HG03280 (cell line): ENCODE data around the gene CTSH.
"Not testable (repeated sequence)": the region's sequence is repeated elsewhere in the genome, so short reads cannot be mapped to it uniquely, and the experiment has no call there.

ENCODE experiments used
- ATAC-seq: cut with Tn5 transposase; IDR thresholded peaks from one replicate; pipeline ENCODE4 v1.9.1; 2021; ENCODE audit warnings: mild to moderate bottlenecking, moderate library complexity; ENCODE audit not compliant: unreplicated experiment

The CTSH gene

DNA sequence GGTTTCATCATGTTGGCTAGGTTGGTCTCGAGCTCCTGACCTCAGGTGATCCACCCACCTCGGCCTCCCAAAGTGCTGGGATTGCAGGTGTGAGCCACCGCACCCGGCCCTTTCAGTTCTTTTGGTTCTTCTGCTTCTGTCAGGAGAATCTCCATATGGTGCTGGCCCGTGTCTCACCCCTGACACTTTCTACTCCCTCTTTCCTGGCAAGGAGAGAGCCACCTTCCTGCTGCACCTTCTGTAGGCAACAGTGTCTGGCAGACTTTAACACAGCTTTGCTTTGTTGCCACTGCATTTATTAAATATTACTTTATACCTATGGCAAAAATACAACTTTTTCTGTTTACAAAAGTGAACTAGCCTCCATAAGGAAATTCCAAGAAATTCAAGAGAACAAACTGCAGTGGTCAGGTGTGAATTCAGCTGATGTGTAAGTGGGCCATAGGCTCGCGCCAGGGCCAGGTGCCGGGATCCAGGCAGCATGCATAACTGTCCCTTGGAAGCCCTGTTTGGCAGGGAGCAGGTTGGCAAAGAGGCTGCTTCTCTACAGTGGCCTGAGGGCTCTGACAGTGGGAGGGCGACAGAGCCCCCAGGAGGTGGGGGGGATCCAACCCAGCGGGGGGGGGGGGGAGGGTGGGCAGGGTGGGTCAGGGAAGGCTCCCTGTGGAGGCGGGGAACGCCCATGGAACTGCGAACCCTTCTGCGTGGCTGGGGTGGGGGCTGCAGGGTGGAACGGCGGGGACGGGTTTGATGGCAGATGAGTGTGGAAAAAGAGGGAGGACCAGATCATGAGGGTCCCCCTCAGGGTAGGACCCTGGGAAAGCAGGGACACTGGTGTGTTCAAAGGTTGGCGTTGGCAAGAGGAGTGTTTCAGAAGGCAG lies 21.1 kb downstream of the CTSH start:
- no peak for ATAC-seq

DNA sequence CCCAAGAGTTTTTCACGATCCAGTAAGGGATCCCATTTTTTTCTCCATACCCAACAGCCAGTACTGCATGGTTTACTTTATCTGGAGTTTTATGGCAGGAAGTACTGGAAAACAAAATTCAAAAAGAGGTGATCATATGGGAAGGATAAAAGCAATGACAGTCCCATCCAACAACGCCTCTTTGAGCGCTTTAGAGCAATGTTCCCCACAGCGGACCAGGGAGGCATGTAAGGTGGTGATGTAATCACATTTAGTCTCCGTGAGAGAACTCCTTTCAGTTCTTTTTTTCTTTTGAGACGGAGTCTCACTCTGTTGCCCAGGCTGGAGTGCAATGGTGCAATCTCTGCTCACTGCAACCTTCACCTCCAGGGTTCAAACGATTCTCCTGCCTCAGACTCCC lies 21.8 kb downstream of the CTSH start:
- ATAC-seq: no peak

DNA sequence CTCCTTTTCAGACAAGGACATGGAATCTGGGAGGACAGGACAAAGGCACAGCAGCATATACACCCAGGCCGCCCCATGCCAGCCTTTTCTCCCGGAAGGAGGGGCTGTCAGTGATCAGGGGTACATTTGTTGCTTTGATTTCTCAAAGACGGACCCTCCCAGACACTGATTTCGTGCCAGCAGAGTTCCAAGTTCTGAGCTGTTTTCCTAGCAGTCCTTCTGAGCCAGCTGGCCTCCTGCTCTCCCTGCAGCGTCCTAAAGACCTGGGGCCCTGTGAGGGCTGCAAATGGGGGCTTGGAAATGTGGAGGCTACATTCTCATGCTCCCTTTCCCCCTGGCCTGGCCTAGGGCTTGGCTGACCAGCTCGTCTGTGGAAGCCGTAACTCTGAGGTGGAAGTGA lies 22.3 kb downstream of the CTSH start:
- ATAC-seq: no peak

DNA sequence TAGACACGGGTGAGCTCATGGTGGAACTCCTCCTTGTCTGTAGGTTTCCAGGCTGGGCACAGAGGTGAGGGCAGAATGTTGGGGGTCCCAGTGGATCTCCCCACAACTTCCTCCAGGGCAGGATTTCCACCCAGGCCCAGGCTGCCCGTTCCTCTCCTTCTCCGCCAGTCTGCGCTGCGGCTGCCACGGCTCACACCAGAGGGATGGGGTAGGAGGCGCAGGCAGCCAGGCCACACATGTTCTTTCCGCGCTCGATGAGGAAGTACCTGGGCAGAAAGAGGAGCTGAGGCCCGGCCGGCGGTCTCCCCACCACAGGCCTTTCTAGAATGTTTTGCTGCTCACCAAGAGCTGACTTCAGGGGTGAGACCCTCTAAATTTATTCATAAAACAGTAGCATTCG lies 22.9 kb downstream of the CTSH start:
- ATAC-seq: no peak

DNA sequence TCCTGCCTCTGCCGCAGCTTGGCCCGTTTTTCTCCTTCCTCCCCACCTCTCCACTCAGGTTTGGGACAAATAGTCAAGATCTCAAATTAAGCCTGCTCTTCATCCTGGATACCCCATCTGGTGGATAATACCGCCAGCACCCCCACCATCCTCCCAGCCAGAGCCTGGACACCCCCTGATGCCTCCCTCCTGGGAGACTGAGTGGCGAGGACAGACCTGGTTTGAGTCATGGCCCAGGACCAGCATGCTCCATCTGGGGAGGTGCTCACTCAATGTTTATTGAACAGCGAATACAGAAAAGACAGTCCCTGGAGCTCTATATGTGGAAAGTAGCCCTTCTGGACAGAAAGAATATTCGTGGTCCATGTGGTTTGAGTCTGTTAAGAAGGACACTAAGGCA lies 23.3 kb downstream of the CTSH start:
- no peak for ATAC-seq

DNA sequence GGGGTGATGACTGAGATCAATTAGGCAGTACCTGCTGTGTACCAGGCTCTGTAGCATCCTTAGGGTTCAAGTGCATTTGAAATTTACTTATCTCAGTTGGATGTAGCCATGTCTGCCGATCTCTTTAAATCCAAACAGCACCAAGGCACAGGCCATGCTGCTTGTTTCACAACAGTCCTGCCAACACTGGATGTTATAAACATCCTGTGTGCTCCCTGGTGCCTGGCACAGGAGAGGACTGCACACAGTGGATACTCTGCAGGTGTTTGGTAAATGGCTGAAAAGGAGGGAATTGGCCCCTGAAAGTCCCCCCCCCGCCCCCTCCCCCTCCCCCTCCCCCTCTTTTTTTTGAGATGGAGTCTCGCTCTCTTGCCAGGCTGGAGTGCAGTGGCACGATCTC lies 27.0 kb downstream of the CTSH start:
- ATAC-seq: no peak

DNA sequence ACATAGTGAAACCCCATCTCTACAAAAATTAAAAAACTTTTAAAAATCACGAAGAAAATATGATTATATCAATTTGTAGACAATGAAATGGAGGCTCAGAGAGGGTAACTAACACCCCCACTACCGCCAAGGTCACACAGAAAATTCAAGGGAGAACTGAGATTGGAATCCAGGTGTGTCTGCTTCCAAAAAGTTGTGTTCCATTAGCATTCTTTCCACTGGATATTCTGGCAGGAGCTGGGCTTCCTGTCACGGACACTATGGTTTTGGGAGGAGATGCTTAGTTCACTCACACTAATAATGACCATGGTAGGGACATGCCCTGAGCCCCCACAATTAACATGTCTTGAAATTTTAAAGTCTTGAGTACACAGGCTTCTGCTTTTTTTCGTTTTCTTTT lies 28.8 kb downstream of the CTSH start:
- ATAC-seq: no peak

DNA sequence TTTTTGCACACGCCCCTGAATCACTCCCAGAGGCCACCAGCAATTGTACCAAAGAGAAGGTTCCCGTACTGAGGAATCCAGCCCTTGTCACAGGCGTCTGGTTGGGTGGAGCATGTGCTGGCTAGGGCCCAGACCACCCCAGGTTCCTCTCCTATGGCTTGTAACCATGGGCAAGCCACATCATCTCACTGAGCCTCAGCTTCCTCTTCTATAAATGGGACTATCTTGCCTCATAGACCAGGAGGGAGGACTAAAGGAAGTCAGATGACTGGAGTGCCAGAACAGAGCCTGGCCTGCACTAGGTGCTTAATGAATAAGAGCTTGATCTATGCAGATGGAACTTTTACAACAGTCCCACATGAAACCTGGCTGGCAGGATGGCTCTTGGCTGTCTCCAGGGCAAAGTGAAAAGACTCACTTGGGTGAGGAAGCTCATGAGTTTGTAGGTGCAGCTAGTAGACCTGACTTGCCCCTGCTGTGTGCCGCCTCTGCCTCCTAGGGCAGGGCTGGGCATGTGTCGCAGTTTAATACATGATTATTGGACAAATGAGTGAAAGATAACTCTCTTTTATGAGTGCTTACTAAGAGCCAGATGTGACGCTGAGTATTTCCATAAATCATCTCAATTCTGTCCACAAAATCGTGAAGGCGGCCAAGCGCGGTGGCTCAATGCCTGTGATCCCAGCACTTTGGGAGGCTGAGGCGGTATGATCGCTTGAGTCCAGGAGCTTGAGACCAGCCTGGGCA lies 29.3 kb downstream of the CTSH start:
- ATAC-seq: no peak

DNA sequence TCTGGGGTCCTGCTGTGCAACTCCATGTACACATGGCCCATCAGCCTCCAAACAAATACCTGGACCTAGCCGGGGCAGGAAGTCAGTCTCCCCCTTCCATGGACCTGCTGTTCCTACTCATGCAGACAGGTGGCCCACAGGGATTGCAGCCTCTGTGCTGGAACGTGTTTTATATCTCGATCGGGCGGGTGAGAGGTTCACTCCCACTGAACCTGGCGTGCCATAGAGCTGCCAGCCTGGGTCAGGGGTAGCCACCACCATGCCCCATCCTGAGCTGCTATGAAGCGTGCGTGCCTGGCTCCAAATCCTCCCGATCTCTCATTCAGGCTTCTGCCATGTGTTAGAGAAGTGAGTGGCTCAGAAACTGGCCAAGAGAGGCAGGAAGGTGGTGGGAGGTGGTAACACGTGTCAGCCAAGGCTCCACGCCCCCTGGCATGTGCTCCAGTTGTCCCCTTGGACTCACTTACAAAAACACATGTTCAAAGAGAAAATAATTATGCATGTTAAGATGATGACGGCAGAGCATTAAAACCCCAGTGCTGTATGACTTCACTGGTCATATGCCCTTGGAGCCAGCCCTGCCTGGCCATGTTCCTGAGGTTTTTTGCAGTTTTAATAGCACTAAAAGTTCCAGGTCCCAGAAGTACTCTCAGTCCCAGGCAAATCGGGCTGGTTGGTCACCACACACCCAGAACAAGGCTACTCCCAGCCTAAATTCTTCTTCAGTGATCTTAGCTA lies 30.6 kb downstream of the CTSH start:
- ATAC-seq: no peak

DNA sequence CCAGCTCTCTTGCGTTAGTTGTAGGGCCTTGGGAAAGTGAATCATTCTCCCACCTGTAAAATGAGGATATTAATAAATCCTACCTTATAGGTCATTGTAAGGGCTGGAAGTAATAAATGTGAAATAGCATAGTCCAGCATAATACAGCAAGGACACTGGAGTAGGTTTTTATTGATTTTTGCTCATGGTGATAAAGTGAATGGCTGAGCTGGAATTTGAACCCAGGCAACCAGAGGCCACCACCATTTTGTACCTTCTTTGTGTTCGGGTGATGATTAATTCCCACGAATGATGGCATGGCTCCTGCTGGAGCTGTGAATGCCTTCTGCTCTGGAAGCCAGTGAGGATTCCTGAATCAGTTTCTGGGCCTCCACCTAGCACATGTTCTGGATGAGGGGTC lies 31.8 kb downstream of the CTSH start:
- no peak for ATAC-seq

DNA sequence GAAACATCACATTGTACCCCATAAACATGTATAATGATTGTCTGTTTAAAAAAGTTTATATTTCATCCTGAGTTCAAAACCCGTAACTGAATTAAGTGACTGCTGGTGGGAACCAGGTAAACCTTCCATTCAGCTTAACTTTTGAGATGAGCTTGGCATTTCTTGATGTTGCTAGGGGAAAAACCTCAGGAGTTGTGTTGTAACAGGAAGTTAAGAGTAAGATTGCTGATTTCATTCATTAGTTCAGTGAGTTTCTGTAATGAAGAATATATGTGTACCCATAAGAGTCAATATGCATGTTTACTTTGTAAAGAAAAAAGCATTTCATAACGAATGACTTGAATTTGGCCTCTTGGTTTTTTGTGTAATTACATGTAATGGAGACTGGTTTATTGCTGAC lies 32.5 kb downstream of the CTSH start:
- ATAC-seq: no peak

DNA sequence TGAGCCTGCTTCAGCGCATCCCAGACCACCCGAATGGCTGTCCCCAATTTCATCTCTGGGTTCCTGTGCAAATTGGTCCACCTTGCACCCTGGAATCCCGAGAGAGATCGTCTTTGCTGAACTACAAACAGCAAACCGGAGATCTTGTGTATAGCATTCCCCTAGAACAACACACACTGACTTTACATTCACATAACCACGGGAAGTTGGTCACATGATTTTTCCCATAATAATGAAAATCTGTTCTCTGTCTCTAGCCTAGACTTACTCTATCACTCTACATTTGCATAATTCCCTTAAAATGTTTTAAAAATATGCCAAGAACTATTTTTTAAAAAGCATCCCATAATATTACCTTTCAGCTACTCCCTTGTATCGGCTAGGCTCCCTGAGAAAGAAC lies 34.6 kb downstream of the CTSH start:
- ATAC-seq: no peak

DNA sequence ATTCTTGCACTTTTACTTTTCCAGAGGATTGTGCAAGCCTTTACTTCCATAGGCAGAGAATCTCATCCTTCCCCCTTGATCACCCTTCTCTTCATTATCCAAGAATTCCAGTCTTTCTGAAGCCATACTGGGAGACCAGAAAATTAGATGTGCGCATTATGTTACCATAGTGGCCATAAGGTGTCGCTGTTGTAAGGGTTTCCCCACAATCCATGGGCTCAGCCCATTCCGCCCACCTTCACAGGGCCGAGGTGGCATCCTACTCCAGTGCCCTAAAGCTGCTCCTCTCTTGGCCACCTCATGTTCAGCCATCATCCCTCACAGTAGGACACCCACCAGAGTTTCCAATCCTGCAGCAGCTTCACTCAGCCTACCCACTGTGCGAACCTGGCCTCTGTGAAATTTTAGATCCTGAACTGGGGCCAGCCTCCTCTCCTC lies 35.0 kb downstream of the CTSH start:
- no peak for ATAC-seq

DNA sequence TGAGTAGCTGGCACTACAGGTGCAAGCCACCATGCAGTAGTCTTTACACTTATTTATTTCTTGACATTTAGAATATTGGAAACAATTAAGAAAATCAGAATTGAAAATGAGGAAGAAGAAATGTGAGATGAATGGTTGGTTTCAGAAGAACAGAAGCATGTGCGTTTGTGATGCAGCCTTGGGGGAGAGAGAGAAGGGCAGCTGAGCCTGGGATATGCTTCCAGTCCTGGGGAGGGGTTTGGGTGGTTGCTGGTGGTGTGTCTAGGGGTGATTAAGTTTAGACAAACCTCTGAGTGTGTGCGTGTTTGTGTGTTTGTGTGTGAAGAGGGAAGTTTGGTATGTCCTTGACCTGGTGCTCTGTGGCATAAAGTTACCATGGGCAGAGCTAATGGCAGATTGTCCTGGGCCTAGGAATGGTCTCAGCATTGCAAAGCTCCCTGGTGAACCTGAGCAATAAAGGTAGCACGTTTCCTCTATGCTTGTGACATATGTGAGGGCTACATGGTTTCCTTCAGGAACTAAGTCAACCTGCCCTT lies 35.6 kb downstream of the CTSH start:
- ATAC-seq: no peak

DNA sequence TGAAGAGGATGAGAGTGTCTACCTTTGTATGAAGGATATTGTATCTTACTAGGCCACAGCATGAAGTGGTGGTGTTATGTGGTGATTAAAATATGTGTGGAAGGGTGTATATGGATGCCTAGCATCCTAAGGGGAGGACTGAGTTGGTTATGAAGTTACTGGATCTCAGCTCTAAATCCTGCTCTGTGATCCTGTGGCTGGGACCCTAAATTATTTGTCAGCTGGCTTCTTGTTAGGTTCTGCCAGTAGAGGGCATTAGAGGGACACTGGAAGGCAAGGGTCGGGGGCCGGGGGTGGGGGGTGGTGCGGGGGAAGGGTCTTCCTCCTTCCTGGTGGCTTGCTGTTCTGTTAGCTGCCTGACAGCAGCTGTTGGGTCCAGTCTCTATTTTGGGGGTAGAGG lies 37.3 kb downstream of the CTSH start:
- ATAC-seq: no peak

DNA sequence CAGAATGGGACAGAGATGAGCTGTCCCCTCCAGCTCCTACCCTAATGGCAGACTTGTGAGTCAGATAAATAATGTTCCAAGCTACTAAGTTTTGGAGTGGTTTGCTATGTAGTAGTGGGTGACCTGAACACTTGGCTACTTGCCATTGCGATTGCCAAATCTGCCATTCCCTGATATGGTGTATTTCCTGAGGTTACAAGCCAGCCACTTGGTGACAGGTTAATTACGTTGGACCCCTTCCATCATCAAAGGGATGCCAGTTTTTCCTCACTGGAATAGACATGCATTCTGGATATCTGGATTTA lies 38.6 kb downstream of the CTSH start:
- ATAC-seq: no peak

DNA sequence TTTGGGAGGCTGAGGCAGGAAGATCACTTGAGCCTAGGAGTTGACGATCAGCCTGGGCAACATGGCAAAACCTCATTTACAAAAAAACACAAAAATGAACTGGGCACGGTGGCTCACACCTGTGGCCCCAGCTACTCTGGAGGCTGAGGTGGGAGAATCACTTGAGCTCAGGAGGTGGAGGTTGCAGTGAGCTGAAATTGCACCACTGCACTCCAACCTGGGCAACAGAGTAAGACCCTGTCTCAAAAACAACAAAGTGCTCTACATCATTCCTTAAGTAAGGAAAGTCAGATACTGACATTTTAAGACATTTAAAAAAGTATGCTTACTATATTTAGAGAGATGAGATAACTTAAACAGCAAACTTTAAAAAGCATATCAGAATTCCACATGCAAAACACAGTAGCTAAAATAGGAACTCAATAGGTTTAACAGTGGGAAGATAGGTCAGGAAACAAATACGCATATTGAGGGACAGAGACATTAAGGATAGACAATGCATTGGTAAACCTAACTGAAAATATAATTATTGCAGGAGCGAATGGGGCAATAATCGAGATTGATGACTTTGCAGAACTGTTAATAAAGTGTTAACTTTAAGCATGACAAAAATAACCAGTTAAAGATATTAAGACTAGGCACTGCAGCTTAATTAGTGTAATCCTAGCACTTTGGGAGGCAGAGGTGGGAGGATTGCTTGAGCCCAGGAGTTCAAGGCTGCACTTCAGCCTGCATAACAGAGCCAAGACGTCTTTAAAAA lies 40.1 kb downstream of the CTSH start:
- ATAC-seq: no peak

DNA sequence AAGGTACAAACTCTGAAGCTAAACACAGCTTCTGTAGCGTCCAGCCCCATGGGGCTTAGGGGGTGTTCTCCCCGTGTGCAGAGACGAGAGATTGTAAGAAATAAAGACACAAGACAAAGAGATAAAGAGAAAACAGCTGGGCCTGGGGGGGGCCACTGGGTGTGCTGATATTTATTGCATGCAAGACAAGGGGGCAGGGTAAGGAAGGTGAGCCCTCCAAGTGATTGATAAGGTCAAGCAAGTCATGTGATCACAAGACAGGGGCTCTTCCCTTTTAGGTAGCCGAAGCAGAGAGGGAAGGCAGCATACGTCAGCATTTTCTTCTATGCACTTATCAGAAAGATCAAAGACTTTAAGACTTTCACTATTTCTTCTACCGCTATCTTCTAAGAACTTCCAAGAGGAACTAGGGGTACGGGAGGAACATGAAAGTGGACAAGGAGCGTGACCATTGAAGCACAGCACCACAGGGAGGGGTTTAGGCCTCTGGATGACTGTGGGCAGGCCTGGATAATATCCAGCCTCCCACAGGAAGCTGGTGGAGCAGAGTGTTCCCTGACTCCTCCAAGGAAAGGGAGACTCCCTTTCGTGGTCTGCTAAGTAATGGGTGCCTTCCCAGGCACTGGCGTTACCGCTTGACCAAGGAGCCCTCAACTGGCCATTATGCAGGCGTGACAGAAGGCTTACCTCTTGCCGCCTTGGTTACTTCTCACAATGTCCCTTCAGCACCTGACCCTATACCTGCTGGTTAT lies 42.4 kb downstream of the CTSH start:
- not testable (repeated sequence) for ATAC-seq

DNA sequence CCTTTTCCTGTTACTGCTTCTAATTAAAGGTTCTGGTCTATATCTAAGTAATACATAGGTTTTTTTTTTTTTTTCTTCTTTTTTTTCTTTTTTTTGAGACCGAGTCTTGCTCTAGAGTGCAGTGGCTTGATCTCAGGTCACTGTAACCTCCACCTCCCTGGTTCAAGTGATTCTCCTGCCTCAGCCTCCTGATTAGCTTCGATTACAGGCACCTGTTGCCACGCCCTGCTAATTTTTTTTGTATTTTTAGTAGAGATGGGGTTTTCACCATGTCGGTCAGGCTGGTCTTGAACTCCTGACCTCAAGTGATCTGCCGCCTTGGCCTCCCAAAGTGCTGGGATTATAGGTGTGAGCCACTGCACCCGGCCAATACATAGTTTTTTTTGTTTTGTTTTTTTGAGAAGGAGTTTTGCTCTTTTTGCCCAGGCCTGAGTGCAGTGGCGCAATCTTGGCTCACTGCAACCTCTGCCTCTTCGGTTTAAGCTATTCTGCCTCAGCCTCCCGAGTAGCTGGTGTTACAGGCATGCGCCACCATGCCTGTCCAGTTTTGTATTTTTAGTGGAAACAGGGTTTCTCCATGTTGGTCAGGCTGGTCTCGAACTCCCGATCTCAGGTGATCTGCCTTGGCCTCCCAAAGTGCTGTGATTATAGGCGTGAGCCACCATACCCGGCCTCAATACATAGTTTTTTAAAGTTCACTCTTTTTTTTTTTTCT lies 43.9 kb downstream of the CTSH start:
- not testable (repeated sequence) for ATAC-seq
